Glutamatergic neuron (in vitro differentiated cells): ENCODE results near the gene SLC24A3. TPM values are rescaled to one million over a fixed set of nuclear protein-coding genes. Genes with fewer than 3 reads are reported as not detected.

Experiments used
- DNase-seq: peaks from one replicate; pipeline ENCODE4 v3.0.0; 2022
- H3K27ac Mint-ChIP-seq: one replicate; pipeline ENCODE4 v1.8.0; 2020; ENCODE audit warnings: mild to moderate bottlenecking, mixed read lengths, inconsistent platforms; ENCODE audit not compliant: unreplicated experiment
- H3K27me3 Mint-ChIP-seq: one replicate; pipeline ENCODE4 v1.8.0; 2020; ENCODE audit warnings: mild to moderate bottlenecking, moderate library complexity, mixed read lengths, inconsistent platforms; ENCODE audit not compliant: unreplicated experiment
- H3K36me3 Mint-ChIP-seq: one replicate; pipeline ENCODE4 v1.8.0; 2020; ENCODE audit warnings: mild to moderate bottlenecking, mixed read lengths, inconsistent platforms; ENCODE audit not compliant: unreplicated experiment
- H3K4me1 Mint-ChIP-seq: one replicate; pipeline ENCODE4 v1.8.0; 2020; ENCODE audit warnings: mild to moderate bottlenecking, low read depth, mixed read lengths, inconsistent platforms; ENCODE audit not compliant: unreplicated experiment
- H3K4me3 Mint-ChIP-seq: one replicate; pipeline ENCODE4 v1.8.0; 2020; ENCODE audit warnings: mild to moderate bottlenecking, mixed read lengths, inconsistent platforms; ENCODE audit not compliant: unreplicated experiment
- H3K9me3 Mint-ChIP-seq: one replicate; pipeline ENCODE4 v1.8.0; 2020; ENCODE audit warnings: mild to moderate bottlenecking, moderate library complexity, mixed read lengths, inconsistent platforms; ENCODE audit not compliant: unreplicated experiment
- CTCF ChIP-seq: fragments of 200-600 bp; sonication (generic); IDR thresholded peaks from one replicate; pipeline ENCODE4 v1.5.0; 2021; ENCODE audit not compliant: partially characterized antibody, unreplicated experiment
- total RNA-seq: library from RNA; stranded (reverse); fragmentation: NEBNext Ultra II Directional; extraction: Animal tissue kit (Norgen Biotek cat#: 25700); gene quantifications from one replicate; pipeline ENCODE4 v1.2.1, GENCODE V29; 2021; ENCODE audit not compliant: unreplicated experiment

Gene SLC24A3
- total RNA-seq, 1 donor from 2014 or later, result 9.7 TPM

GRCh38 chr20:19616620-19617019 is 404.2 kb downstream of the SLC24A3 start:
- H3K36me3 Mint-ChIP-seq, result peaks cover 13% of the 10 kb centered on the region
- no peak for DNase-seq

DNA sequence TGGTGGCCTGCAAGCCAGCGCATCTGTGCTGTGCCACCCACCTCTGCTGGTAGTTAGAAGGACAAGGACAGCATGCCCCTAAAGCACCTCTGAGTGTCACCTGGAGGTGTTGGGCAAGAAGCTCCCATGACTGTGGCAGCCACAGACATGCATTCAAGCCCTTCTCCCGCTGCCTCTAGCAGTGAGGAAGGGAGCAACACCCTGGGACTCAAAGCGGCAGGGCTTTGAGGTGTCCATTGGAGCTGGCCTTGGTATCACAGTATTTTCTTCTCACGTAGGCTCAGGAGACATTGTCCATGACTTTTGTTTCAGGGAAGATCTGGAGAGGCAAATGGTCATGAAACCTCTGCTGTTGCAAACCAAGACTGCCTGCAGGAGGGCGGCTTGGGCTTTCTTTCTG is 404.8 kb downstream of the SLC24A3 start:
- Mint-ChIP-seq H3K27ac (no peak overlapping the region), H3K4me3 (no peak overlapping the region), H3K36me3 (peaks cover 8% of the 10 kb centered on the region), H3K4me1 (peaks cover 16% of the 10 kb centered on the region), H3K27me3 (peaks cover 6% of the 10 kb centered on the region), H3K9me3 (peaks cover 2% of the 10 kb centered on the region)
- DNase-seq, result no peak
- no peak for TF ChIP-seq CTCF

More at GRCh38 chr20:19616620-19617019, 404.2 kb downstream of the SLC24A3 start:
- Mint-ChIP-seq H3K27me3 (peaks cover 6% of the 10 kb centered on the region), H3K27ac (no peak overlapping the region), H3K9me3 (peaks cover 2% of the 10 kb centered on the region), H3K4me1 (peaks cover 16% of the 10 kb centered on the region), H3K4me3 (no peak overlapping the region)
- no peak for TF ChIP-seq CTCF

GRCh38 chr20:19618711-19619110 is 406.3 kb downstream of the SLC24A3 start:
- H3K36me3 Mint-ChIP-seq, result peaks cover 13% of the 10 kb centered on the region
- no peak for TF ChIP-seq CTCF

DNA sequence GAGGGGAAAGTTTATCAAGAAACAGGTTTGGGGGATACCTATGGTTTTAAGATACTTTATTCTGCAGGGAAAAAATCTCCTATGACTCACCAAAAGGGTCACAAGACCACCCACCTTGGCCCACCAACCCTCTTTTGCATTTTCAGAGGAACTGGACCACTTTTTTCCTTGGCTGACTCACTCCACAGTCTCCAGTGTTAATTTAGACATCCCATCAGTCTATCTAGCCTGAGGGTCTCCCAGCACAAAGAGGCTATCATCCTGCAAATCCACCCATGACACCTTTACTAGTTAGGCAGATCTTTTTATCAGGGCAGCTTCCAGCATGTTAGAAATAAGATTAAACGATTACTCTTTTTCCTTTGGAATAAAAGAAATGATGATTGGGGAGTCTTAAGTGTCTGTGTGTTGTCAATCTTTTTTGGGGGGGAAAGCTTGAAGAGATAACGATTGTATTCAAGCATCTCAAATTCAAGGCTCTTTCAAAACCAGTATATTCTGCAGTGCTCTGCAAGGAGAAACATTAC is 407.5 kb downstream of the SLC24A3 start:
- H3K9me3 Mint-ChIP-seq, result no peaks in the 10 kb centered on the region
- H3K36me3 Mint-ChIP-seq, result peaks cover 13% of the 10 kb centered on the region
- no peak overlapping the region for H3K27ac Mint-ChIP-seq
- no peak for TF ChIP-seq CTCF
- peaks cover 15% of the 10 kb centered on the region for H3K4me1 Mint-ChIP-seq
- H3K27me3 Mint-ChIP-seq, result no peaks in the 10 kb centered on the region
- DNase-seq, result no peak
- H3K4me3 Mint-ChIP-seq, result no peak overlapping the region

More at GRCh38 chr20:19618711-19619110, 406.3 kb downstream of the SLC24A3 start:
- Mint-ChIP-seq H3K27me3 (peaks cover 3% of the 10 kb centered on the region), H3K9me3 (no peaks in the 10 kb centered on the region), H3K27ac (no peak overlapping the region), H3K4me3 (no peak overlapping the region), H3K4me1 (peaks cover 15% of the 10 kb centered on the region)
- no peak for DNase-seq

DNA sequence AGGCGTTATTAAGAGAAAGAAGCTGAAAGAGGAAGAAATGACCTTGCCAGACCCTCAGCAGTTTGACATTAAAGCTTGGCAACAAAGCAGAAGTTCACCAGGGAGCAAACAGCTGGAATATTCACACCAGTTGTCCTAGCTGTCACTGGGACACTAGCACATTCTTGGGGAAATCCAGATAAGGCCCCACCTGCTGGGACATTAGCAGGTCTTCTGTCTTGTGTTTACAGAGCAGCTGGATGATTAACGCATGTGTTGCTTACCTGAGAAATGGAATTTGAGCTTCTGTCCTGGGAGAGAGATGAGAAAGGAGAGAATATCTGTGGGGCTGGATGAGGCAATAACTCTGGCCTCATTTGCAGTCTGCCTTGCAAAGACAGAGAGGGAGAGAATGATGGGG is 408.0 kb downstream of the SLC24A3 start:
- H3K27ac Mint-ChIP-seq, result no peak overlapping the region
- no peak overlapping the region for H3K4me3 Mint-ChIP-seq
- H3K27me3 Mint-ChIP-seq, result no peaks in the 10 kb centered on the region

More for the DNA sequence above, 408.0 kb downstream of the SLC24A3 start:
- H3K9me3 Mint-ChIP-seq, result no peaks in the 10 kb centered on the region
- peaks cover 9% of the 10 kb centered on the region for H3K36me3 Mint-ChIP-seq
- no peak for TF ChIP-seq CTCF
- peaks cover 15% of the 10 kb centered on the region for H3K4me1 Mint-ChIP-seq
- no peak for DNase-seq
